OCI-LY1 (cell line): ENCODE results near the gene BCL2L12.

Experiments used
- H2AFZ ChIP-seq: fragments of 200-600 bp; sonication (generic), shearing (Covaris generic); 2 replicates; pipeline ENCODE4 v1.6.0; 2014; ENCODE audit warnings: antibody characterized with exemption, mild to moderate bottlenecking, low read length
- H3F3A ChIP-seq: fragments of 200-600 bp; sonication (generic), shearing (Covaris generic); 2 replicates; pipeline ENCODE4 v1.6.0; 2014; ENCODE audit warnings: mild to moderate bottlenecking, antibody characterized with exemption, low read length, moderate library complexity; ENCODE audit not compliant: insufficient read depth
- H3K27ac ChIP-seq: fragments of 200-600 bp; sonication (generic); 2 replicates; pipeline ENCODE4 v1.5.1; 2014; ENCODE audit warnings: low read length, mixed run types, mild to moderate bottlenecking, low read depth; ENCODE audit not compliant: poor library complexity, severe bottlenecking
- H3K27me3 ChIP-seq: fragments of 200-600 bp; sonication (generic); 2 replicates; pipeline ENCODE4 v1.6.0; 2014; ENCODE audit warnings: antibody characterized with exemption, mild to moderate bottlenecking, low read length, moderate library complexity; ENCODE audit not compliant: insufficient read depth
- H3K36me3 ChIP-seq: fragments of 200-600 bp; sonication (generic); 2 replicates; pipeline ENCODE4 v1.6.1; 2014; ENCODE audit warnings: mild to moderate bottlenecking, antibody characterized with exemption, low read length, moderate library complexity, mixed read lengths; ENCODE audit not compliant: insufficient read depth
- H3K4me1 ChIP-seq: fragments of 200-600 bp; sonication (generic); 2 replicates; pipeline ENCODE4 v1.5.1; 2014; ENCODE audit warnings: mild to moderate bottlenecking, low read length, moderate library complexity; ENCODE audit not compliant: insufficient read depth, severe bottlenecking
- H3K4me2 ChIP-seq: fragments of 200-600 bp; sonication (generic), shearing (Covaris generic); 2 replicates; pipeline ENCODE4 v1.6.1; 2014; ENCODE audit warnings: low read length
- H3K4me3 ChIP-seq: fragments of 200-600 bp; sonication (generic); 2 replicates; pipeline ENCODE4 v1.5.1; 2014; ENCODE audit warnings: low read length, low read depth, mild to moderate bottlenecking, mixed read lengths; ENCODE audit not compliant: poor library complexity, severe bottlenecking
- H3K79me2 ChIP-seq: fragments of 200-600 bp; shearing (Covaris generic); 2 replicates; pipeline ENCODE4 v1.6.1; 2016; ENCODE audit warnings: mixed run types, low read length, mixed read lengths; ENCODE audit not compliant: insufficient read depth
- H3K9ac ChIP-seq: fragments of 200-600 bp; sonication (generic), shearing (Covaris generic); 2 replicates; pipeline ENCODE4 v1.6.1; 2014; ENCODE audit warnings: mild to moderate bottlenecking, low read length, mixed read lengths
- H3K9me2 ChIP-seq: fragments of 200-600 bp; sonication (generic), shearing (Covaris generic); 2 replicates; pipeline ENCODE4 v1.6.1; 2014; ENCODE audit warnings: low read depth, mild to moderate bottlenecking, low read length, mixed read lengths
- H3K9me3 ChIP-seq: fragments of 200-600 bp; shearing (Covaris generic); 2 replicates; pipeline ENCODE4 v1.6.1; 2014; ENCODE audit warnings: low read length, mixed read lengths
- H4K20me1 ChIP-seq: fragments of 200-600 bp; sonication (generic), shearing (Covaris generic); 2 replicates; pipeline ENCODE4 v1.6.0; 2016; ENCODE audit warnings: mild to moderate bottlenecking, low read length; ENCODE audit not compliant: insufficient read depth
- EZH2 ChIP-seq: fragments of 200-600 bp; sonication (generic), shearing (Covaris generic); IDR thresholded peaks from 2 replicates; pipeline ENCODE4 v1.8.0; 2017; ENCODE audit warnings: borderline replicate concordance, mixed run types, mild to moderate bottlenecking, antibody characterized with exemption, low read length, moderate library complexity, mixed read lengths
- TF ChIP-seq, protein P1 (sequence below): fragments of 200-600 bp; sonication (generic), shearing (Covaris generic); IDR thresholded peaks from 2 replicates; pipeline ENCODE4 v1.5.1; 2017; ENCODE audit warnings: mild to moderate bottlenecking, antibody characterized with exemption, low read length, moderate library complexity, mixed read lengths

Gene BCL2L12

DNA sequence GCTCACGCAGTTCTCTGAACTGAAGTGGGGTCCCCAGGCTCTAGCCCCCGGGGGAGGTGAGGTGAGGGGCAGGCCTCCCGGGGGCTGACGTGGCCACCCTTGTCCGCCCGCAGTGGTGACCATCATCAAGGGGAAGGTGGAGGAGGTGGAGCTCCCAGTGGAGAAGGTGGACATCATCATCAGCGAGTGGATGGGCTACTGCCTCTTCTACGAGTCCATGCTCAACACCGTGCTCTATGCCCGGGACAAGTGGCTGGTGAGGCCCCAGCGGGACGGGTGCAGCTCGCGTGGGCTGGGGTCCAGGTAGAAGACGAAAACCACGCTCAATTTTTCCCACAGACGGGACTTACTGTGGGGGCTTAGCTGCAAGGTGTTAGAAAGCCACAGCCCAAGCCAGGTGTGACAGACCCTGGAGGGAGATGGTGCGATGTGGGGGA lies 18.1 kb downstream of the BCL2L12 start:
- peaks cover 18% of the 10 kb centered on the region for H3K79me2 ChIP-seq
- no peaks in the 10 kb centered on the region for H3K27me3 ChIP-seq
- H3K9me2 ChIP-seq, result no peaks in the 10 kb centered on the region
- no peak overlapping the region for H3K4me2 ChIP-seq
- H3K9me3 ChIP-seq, result no peaks in the 10 kb centered on the region
- no peaks in the 10 kb centered on the region for H4K20me1 ChIP-seq
- H3K4me1 ChIP-seq, result peaks cover 22% of the 10 kb centered on the region
- no peak overlapping the region for H3K4me3 ChIP-seq
- no peak for TF ChIP-seq EZH2
- TF ChIP-seq, protein P1, sequence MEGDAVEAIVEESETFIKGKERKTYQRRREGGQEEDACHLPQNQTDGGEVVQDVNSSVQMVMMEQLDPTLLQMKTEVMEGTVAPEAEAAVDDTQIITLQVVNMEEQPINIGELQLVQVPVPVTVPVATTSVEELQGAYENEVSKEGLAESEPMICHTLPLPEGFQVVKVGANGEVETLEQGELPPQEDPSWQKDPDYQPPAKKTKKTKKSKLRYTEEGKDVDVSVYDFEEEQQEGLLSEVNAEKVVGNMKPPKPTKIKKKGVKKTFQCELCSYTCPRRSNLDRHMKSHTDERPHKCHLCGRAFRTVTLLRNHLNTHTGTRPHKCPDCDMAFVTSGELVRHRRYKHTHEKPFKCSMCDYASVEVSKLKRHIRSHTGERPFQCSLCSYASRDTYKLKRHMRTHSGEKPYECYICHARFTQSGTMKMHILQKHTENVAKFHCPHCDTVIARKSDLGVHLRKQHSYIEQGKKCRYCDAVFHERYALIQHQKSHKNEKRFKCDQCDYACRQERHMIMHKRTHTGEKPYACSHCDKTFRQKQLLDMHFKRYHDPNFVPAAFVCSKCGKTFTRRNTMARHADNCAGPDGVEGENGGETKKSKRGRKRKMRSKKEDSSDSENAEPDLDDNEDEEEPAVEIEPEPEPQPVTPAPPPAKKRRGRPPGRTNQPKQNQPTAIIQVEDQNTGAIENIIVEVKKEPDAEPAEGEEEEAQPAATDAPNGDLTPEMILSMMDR, result no peak
- no peak overlapping the region for H3K9ac ChIP-seq
- peak overlapping the region; percentile 2 for H3K27ac ChIP-seq
- H2AFZ ChIP-seq, result no peak overlapping the region
- H3K36me3 ChIP-seq, result peaks cover 83% of the 10 kb centered on the region
- H3F3A ChIP-seq, result no peaks in the 10 kb centered on the region

DNA sequence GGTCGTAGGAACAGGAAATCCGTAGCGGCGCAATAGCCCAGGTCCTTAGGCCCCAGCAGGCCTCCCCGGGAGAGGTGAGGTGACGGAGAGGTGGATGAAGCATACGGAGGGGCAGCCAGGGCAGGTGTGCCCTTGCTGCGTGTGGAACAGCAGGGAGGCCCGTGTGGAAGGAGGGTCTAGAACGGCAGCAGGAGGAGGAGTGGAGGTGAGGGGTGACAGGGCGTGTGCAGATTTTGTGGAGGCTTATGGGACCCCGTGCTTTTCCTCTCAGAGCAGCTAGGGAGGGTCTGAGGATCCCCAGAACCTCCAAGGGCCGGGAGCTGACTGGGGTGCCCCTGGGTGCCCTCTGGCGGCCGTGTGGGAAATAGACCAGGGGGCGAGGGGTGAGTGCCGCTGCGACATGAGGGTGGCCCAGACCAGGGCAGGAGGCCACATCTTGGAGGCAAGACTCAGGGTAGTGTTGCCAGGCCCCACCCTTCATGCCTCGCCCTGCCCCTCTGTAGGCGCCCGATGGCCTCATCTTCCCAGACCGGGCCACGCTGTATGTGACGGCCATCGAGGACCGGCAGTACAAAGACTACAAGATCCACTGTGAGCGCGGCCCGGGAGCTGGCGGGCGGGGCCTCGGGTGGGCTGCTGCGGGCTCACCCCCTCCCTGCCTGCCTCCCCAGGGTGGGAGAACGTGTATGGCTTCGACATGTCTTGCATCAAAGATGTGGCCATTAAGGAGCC lies 18.7 kb downstream of the BCL2L12 start:
- H3K4me1 ChIP-seq, result peaks cover 16% of the 10 kb centered on the region
- H3K4me2 ChIP-seq, result no peak overlapping the region
- no peaks in the 10 kb centered on the region for H4K20me1 ChIP-seq
- peaks cover 89% of the 10 kb centered on the region for H3K36me3 ChIP-seq
- no peaks in the 10 kb centered on the region for H3K9me2 ChIP-seq
- H3F3A ChIP-seq, result no peaks in the 10 kb centered on the region
- H2AFZ ChIP-seq, result no peak overlapping the region
- H3K9ac ChIP-seq, result no peak overlapping the region
- H3K27ac ChIP-seq, result peak overlapping the region; percentile 2
- H3K9me3 ChIP-seq, result no peaks in the 10 kb centered on the region
- H3K27me3 ChIP-seq, result no peaks in the 10 kb centered on the region
- H3K79me2 ChIP-seq, result peaks cover 14% of the 10 kb centered on the region; the same call in 1 of the 2 replicates
- TF ChIP-seq, protein P1, result peak; percentile 78
- TF ChIP-seq EZH2, result no peak
- no peak overlapping the region for H3K4me3 ChIP-seq

DNA sequence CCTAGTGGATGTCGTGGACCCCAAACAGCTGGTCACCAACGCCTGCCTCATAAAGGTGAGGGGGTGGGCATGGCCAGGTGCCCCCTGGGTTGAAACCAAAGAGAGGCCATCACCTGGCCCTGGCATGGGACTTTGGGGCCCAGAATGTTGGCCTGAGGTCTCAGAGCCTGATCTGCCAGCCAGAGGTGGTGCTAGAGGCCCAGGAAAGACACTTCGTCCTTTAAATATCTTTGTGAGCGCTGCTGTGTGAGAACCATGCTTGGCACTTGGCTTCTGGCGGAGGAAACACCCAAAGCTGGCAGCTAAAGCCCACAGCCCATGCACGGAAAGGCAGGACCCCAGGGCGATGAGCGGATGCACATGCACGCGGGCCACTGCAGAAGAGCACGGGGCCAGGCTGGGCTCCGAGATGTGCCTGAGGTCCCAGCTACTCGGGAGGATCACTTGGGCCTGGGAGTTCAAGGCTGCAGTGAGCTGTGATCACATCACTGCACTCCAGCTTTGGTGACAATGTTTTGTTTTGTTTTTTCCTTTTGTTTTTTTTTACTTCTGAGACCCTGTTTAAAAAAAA lies 19.3 kb downstream of the BCL2L12 start:
- no peaks in the 10 kb centered on the region for H3F3A ChIP-seq
- H3K36me3 ChIP-seq, result peaks cover 93% of the 10 kb centered on the region

More for the DNA sequence above, 19.3 kb downstream of the BCL2L12 start:
- Histone ChIP-seq H3K79me2 (peaks cover 7% of the 10 kb centered on the region; the same call in 1 of the 2 replicates), H3K4me1 (peaks cover 9% of the 10 kb centered on the region), H3K27ac (no peak overlapping the region), H3K27me3 (no peaks in the 10 kb centered on the region), H3K9ac (no peak overlapping the region), H3K9me2 (no peaks in the 10 kb centered on the region), H4K20me1 (no peaks in the 10 kb centered on the region), H3K4me2 (no peak overlapping the region), H2AFZ (no peak overlapping the region), H3K9me3 (no peaks in the 10 kb centered on the region), H3K4me3 (no peak overlapping the region)
- TF ChIP-seq, protein P1, result no peak
- no peak for TF ChIP-seq EZH2
